Activated T-cell treated with anti-CD3 and anti-CD28 coated beads, Interleukin-2, amount 50 U/mL, for 48 hours (primary cell): ENCODE data around the gene SH3PXD2A.
"Not testable (repeated sequence)": the region's sequence is repeated elsewhere in the genome, so short reads cannot be mapped to it uniquely, and the experiment has no call there.

Source experiments
- DNase-seq, 2 experiments: peaks; one replicate each; pipeline ENCODE4 v3.0.0-alpha.2; 2020

The SH3PXD2A gene

DNA sequence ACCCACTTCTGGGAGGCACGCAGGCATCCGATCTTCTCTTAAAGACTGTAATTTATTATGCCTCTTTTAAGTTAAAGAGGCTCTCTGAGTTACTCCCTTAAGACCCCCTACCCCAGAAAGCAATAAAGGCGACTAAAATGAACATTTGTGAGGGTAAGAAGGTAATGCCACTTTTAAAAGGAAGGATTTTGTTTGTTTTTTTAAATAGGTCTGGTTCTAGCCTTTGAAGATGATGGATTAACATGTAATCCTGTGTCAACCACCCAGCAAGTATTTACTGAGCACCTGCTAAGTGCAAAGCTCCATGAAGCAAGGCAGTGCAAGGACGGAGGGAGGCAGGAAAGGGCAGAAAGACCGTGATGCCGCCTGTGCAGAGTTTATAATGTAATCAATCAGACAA, 26.1 kb downstream of the SH3PXD2A start:
- DNase-seq, result no peak

DNA sequence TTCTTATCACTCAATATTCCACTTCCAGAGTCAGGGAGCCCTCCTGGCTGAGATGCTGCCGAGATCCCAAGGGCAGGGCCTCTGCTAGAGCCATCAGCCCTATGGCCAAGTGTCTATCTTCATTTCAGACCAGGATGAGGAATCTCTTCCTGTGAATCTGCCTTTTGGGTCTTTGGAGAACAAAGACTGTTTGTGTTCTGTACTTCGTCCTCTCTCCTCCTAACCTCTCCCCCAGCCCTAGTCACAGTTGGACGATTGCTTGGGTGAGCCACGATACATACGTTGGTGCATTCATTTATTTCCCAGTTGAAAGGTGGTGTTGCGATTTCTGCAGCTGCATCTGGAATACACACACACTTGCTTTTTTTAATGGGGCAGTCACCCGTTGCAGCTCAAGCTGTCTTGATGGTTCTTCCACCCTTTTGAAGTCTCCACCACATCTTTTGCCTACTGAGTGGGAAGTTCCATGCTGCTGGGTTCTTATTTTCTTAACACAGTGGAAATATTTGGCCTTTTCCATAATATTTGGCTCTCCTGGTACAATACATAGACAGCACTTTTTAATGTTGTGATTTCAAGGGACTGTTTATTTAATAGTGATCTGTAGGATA, 26.7 kb downstream of the SH3PXD2A start:
- no peak for DNase-seq

DNA sequence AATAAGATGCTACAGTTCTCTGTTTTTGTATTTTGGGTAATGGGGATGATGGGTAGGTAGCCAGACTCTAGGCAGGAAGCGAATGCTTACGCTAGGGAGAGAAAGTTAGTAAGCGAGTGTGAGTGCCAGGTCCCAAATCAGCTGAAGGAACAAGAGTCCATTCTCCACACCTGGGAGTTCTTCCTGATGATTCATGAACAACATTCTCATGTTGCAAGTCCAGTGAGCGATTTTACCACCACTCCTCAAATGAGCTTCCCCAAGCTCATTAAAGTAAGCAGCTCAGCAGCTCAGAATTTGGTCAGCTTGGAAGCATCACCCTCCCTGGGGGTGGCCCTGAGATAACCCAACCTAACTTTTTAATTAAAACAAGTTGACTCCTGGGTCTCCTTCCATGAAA, 27.3 kb downstream of the SH3PXD2A start:
- no peak for DNase-seq

DNA sequence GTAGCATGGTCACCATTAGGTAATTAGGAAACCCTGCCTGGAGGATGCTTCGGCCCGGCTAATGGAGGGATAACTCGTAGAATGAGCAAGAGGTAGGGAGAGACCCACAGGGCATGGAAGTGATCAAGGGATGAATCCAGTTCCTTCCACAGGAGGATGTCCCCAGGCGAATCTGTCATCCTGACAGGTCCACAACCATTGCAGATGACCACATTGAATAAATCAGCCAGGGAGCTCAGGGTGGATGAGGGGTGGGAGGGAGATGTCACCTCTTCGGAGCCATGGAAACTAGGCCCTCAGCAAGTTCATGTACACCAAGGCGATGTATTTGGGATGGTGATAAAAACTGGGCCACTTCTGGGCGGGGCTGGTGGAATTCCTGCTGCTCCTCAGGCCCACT, 28.5 kb downstream of the SH3PXD2A start:
- no peak for DNase-seq

DNA sequence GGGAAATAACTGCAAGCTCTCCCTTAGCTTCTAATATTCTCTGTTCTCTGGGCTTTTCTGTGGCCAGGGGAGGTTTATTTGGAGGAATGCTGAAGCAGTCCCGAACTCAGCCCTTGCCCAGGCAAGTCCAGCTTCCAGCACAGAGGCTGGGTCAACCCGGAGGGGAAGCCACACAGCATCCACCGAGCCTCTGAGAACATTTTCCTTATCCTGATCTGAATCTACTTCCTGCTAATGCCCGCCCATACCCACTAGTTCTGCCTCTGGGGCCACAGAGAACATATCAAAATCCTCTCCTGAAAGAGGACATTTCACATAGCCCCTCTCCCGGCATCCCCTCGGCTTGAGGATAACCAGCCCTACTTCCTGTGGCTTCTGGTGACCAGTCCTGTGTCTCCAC, 31.1 kb downstream of the SH3PXD2A start:
- no peak for DNase-seq

DNA sequence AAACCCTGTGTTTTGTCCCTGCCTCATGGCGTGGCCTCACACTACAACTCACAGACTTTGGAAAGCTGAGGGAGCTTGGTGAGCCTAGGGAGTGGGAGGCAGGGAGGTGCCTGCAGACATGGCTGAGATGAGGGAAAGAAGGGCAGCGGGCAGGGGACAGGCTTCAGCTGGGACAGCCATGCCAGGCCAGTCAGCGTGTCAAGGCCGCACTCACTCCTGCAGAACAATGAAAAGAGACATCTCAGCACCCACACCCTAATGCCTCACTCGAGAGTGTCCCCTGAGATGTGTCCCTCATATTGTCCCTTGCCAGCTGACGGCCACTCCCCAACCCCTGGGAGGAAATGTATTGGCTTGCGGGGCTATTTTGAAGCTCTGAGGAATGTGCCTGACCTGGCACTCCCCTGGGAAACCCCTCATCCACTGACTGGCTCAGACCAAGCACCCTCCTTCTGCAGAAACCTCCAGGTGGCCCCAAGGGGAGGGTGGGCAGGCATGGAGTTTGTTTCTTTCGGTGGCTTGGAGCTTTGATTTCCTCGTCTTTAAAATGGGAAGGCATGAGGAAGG, 31.6 kb downstream of the SH3PXD2A start:
- no peak for DNase-seq

DNA sequence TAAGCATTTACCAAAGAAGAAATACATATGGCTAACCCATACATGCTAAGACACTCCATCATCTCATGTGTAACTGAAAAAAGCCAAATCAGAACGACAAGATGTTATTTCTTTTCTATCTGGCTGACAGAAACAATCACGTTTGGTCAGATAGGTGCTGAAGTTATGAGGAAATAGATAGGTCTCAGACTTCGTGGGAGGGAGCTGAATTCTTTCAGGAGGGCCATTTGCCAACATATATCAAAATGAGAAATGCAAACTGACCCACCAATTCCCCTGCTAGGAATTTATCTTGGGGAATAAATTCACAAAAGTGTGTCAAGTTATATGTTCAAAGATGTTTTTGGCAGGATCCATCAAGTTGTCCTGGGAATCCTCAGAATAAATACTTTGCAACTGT, 32.6 kb downstream of the SH3PXD2A start:
- no peak for DNase-seq

DNA sequence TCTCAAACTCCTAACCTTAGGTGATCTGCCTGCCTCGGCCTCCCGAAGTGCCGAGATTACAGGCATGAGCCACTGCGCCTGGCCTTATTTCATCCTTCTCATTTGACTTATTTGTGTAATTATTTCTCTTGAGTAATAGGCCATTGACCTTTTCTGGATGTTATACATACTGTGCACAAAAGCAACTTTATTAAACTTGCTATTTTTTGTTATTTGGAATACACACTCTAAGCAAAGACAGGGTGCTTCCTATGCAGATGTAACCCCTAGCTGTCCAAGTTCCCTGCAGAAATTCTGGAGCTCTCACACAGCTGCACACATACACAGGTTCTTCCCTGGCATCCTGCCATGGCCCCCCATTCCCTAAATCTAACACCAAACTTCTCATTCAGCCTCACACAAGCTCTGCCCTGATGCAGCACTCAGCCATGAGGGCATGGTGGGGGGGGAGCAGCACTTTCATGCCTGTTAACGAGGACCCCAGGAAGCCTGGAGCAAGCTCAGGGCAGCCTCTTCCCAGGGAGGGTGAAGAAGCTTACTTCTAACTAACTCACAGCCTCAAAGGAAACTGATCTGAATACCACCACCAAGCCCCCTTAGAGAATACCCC, 33.2 kb downstream of the SH3PXD2A start:
- DNase-seq, result no peak

DNA sequence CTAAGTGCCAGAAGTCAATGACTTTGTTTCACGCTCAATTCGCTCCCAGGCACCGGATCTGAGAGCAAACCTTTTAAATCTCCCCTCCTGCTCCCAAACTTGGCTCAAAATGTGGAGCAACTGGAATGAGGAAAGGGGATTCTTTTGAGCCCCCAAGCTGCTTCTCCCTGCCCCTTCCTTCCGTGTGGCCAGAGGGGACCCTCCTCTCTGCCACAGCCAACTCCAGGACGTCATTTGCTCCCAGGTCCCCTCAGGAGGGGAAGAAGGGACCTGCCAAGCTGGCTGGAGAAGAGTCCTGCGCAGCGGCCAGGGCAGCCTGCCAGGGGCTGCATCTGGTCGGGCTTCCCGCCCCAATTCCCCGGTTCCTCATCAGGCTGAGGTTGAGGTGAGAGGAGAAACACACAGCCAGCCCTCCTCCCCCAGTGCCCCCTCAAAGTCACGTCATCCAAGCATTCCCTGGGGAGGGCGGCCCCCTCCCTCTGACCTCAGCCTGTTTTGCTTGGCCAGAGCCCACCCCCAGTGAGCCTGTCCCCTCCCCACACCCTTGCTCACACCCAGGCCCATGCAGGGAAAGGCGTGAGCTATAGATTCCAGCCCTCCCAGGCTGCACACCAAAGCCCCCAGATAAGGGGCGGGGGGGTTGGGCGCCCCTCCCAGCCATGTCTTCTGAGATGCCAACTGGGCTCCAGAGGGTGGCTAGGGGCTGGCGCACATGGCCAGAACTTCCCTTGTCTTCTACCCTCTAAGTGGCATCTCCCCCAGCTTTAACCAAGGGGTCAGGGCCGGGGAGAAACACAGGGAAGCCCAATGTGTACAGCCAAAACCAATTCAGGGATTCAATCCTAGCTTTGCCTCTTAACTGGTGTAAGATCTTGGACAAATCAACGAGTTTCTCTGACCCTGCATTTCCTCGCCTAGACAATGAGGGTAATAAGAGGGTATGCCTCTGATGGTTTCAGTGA, 35.0 kb downstream of the SH3PXD2A start:
- no peak for DNase-seq

DNA sequence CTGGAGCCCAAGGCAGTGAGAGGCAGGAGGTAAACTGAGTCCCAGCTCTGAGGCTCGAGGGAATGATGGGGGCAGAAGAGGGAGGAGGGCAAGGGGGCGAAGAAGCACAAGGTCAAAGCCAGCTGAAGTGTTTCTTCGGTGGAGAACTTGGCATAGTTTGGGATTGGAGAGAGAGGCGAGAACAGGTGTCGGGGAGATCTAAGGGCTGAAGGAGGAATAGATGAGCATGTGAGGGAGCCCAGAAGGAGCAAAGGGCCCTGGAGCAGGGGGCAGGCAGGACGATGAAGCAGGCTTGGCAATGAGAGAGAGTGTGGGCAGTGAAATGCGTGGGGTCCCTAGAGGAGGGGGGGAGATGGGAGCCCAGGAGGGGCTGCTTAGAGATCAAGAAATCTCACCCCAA, 35.9 kb downstream of the SH3PXD2A start:
- no peak for DNase-seq

DNA sequence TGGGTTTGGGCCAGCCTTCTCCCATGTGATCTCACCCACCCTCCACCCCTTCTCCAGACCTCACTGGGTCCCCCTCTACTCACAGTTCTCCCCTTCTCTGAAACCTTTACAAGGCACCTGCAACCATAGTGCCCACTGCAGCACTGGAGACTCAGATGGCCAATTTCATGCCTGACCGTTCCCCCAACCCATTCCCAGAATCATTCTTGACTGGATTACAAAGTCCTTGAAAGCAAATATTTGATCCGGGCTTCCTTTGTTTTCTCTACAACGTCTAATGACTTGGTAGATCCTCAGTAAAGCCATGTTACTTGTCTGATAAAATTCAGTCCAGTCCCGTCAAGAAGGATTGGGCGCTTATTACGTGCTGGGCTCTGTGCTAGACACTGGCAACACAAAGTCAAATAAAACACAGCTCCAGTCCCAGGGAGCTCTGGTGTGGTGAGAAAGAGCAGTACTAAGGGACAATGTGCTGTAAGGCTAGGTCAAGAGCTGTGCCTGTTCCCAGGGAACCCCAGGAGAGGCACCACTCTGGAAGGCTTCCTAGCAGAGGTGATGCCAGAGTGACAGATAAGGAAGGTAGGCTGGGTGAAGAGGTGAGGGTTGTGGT, 36.5 kb downstream of the SH3PXD2A start:
- no peak for DNase-seq

DNA sequence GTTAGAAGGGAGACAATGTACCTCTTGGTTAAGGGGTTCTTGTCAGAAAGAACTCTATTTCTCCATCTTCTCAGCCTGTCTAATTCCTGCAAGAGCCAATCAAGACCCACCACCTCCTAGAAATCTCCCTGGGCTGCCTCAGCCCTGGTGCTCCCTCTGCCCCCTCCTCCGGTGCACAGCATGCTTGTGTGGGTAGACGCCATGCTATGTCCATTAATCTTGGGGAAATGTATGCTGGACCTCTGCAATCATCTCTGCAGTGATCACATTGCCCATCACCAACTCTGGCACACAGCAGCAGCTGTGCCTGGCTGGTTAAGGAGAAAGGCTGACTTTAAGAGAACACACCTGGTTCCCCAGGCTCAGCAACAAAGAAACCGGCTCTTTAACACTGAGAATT, 37.3 kb downstream of the SH3PXD2A start:
- no peak for DNase-seq

DNA sequence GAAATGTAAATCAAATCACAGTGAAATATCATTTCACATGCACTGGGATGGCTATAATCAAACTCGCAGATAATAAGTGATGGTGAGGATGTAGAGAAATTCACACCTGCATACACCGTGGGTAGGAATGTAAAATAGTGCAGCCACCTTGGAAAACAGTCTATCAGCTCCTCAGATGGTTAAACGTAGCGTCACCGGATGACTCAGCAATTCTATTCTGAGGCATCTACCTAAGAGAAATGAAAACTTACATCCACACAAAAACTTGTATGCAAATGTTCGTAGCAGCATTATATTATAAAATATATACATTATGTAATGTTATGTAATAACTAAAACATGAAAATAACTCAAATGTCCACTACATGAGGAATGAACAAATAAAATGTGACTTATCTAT, 38.9 kb downstream of the SH3PXD2A start:
- no peak for DNase-seq

DNA sequence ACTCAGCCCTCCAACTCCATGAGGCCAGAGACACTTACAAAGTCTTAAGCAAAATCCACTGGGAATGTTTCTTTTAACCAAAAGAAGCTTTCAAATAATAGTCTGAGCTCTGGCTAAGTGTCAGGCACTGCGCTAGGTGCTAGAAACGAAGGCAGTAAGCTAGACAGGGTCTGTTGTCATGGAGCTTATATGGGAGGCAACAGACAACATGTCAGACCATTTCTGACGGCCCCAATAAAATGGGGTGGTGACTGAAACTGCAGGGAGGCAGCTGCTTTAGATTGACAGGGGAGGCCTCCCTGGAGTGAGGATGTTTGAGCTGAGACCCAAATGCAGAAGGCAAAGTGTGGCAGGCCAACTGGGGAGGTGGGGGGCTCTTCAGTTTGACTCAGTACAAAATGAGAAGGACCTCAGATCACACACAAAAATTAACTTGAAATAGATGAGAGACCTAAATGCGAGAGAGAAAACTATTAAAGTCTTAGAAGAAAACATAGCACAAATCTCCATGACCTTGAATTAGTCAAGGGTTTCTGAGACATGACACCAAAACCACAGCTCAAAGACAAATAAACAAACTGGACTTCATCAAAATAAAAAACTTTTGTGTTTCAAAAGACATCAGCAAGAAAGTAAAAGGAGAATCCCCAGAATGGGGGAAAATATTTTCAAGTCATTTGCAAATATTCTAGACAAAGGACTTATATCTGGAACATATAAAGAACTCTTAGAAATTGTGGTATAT, 40.6 kb downstream of the SH3PXD2A start:
- DNase-seq, result no peak

DNA sequence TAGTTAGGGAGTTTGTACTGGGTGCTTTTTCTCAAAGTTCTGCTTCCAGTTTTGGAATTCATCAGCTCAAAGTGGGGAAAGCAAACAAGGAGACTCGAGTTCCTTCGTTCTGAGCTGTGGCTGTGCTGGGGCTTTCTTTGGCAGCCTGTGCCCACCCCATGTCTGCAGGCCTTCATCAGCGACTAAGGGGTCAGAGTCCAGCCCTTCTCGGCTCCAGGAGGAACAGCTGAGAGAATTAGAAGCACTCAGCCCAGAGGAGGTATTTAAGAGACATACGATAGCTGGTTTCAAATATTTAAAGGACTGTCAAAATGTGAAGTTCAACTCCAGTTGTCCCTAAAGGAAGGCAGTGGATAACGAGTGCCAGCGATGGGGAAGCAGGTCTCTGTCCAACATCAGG, 41.3 kb downstream of the SH3PXD2A start:
- DNase-seq, result no peak

DNA sequence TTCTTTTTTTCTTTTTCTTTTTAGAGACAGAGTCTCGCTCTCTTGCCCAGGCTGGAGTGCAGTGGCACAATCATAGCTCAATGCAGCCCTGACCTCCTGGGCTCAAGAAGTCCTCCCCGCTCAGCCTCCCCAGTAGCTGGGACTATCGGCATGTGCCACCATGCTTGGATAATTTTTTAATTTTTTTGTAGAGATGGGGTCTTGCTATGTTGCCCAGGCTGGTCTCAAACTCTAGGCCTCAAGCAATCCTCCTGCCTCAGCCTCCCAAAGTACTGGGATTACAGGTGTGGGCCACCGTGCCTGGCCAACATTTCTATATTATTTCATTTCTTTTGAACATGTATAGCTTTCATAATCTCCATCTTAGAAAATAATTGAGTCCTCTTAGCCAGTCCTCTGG, 42.1 kb downstream of the SH3PXD2A start:
- DNase-seq, result not testable (repeated sequence)

DNA sequence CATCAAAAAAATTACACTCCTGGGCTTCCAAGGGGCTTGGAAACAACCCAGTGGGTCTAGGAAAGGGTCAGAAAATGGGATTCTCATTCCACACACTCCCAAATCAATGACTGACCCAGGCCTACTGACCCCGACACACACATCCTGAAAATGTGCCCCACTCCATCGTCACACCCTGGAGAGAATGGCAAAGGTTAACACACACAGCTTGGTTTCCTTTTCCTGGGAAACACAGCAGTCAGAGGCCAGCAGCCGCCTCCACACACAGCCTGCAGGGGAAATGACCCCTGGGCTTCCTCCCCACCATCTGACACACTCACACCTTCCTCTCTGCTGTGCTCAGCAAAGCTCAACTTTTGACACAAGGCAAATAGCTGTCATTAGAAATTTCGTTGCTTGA, 42.9 kb downstream of the SH3PXD2A start:
- no peak for DNase-seq

DNA sequence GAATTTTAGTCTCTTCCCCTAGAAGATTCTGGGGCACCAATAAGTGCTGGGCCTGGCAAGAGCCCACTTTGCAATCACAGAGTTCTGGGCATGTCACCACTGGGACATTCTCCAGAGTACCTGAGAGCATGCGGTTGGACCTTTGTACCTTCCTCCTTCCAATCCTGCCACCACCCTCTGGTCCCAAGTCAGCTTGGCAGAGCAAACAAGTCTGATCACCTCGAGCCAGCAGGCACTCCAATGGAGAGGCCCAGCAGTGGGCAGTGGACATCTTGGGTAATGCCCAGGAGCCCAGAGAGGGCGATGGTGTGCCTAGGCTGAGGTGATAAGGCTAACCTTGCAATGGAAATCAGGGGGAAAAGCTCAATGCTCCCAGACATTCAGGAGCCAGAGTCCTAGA, 43.4 kb downstream of the SH3PXD2A start:
- DNase-seq, result no peak

DNA sequence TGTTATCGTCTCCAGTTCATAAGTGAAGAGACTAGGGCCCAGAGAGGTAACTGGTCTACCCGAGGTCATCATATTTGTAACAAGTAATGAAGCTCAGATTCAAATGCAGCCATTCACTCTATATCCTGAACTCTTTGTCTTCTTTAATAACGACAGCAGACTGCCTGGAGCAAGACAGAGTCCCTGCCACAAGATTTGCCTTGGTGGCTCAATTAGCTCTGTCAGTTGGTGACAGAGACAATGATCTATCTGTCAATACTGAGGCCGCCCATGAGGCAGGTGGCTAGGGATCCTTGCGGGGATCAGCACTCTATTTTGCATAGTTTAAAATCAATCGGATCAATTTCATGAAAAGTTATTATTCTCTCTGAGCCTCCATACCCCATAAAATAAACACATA, 43.9 kb downstream of the SH3PXD2A start:
- DNase-seq, result no peak

DNA sequence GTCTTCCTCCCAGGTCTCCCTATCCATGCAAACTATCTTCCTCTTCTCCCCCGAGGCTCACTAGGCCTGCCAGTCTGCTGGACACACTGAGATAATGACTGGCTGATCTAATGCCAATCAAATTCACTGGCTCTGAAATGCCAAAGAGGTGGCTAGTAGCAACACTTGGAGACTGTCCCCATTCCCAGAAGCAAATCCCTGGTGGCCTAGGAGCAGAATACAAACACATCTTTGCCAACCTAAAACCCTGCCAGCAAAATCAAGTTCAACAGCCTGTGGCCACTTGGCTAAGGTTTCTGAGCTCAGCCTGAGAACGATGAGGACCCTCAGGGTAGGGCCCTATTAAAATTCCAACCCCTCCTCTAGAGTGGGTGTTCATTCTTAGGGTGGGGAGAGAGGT, 46.6 kb downstream of the SH3PXD2A start:
- no peak for DNase-seq

DNA sequence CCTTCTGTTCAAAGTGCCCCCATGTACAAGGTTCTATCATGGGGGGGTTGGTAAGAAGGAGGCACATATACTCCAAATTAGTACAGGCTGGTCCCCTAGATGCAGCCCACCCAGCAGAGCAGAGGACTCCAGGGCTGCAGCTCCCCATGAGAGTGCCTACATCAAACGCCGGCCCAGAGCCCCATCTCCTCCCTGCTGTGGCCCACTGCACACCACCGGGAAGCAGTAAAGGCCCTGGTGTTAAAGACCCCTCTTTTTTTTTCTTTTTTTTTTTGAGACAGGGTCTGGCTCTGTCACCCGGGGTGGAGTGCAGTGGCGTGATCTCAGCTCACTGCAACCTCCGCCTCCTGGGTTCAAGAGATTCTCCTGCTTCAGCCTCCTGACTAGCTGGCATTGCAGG, 47.4 kb downstream of the SH3PXD2A start:
- no peak for DNase-seq

DNA sequence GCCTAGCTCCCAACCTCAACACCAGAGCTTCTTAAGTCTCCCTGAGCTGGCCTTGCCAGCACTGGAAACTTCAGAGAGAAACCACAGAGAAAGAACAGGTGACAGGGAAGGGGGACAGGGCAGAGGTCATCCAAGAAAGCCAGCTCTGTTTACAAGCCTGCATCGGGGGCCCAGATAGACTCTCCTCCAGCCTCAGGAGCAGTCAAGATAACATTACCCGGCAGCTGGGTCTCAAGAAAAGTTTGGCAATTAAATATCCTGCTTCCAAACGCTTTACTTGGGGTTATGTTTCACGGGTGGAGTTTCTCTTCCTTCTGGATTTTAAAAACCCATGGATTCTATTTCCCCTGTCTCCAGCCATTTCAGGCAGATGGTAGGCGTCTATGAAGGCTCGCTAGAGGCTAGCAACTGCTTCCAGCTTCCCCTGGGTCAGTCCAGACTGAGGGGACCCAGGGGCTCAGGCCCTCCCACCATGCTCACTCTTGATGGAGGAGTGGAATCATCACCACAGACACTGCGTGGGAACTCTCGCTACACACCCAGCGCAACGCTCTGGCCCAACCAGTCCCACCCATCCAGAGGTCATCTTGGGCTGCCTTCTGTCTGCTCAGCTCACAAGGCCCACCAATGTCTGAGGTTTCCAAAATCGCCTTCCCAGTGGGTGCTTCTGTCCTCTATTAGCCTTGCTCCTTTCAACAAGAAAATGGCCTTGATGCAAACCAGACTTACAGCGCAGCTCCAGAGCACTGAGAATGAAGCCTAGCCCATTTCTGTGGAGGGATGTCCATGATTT, 48.8 kb downstream of the SH3PXD2A start:
- no peak for DNase-seq
